ENCODE results near the gene MARS1.

The MARS1 gene

GRCh38 chr12:57454566-57455373, 33.1 kb upstream of the MARS1 start, which contains the start of gene INHBE (continued):
- TF ChIP-seq ZNF768 (tag by site-specific recombination; IDR thresholded peaks at IDR 0.05) (no peak), YY1 (tag by site-specific recombination; IDR thresholded peaks at IDR 0.05) (no peak), PRDM1 (tag by site-specific recombination; IDR thresholded peaks at IDR 0.05) (no peak), ZNF10 (tag by site-specific recombination; IDR thresholded peaks at IDR 0.05) (no peak), ZNF488 (tag by site-specific recombination; IDR thresholded peaks at IDR 0.05) (no peak; the same call in 1 of the 2 replicates), ZBTB7A (tag by site-specific recombination; IDR thresholded peaks at IDR 0.05; ENCODE audit: low read depth) (no peak), ZNF544 (tag by site-specific recombination; IDR thresholded peaks at IDR 0.05) (no peak), ZNF133 (tag by site-specific recombination; IDR thresholded peaks at IDR 0.05) (no peak), ZNF530 (tag by site-specific recombination; IDR thresholded peaks at IDR 0.05; ENCODE audit: low read depth) (no peak), KLF9 (tag by site-specific recombination; IDR thresholded peaks at IDR 0.05; ENCODE audit: low read depth) (peak; percentile 29; the same call in 1 of the 2 replicates), ZBTB17 (tag by site-specific recombination; IDR thresholded peaks at IDR 0.05) (peak; percentile 68), KLF16 (tag by site-specific recombination; IDR thresholded peaks at IDR 0.05) (peak; percentile 61; the same call in 1 of the 2 replicates), ZNF121 (tag by site-specific recombination; IDR thresholded peaks at IDR 0.05) (no peak), HOXC10 (CRISPR knock-in tag; IDR thresholded peaks at IDR 0.05) (no peak), HOXA7 (CRISPR knock-in tag; IDR thresholded peaks at IDR 0.05; ENCODE audit: borderline replicate concordance) (no peak), ZNF670 (tag by site-specific recombination; IDR thresholded peaks at IDR 0.05; ENCODE audit: low read depth) (no peak), ZNF23 (tag by site-specific recombination; IDR thresholded peaks at IDR 0.05; ENCODE audit: borderline replicate concordance) (no peak), ZNF146 (tag by site-specific recombination; IDR thresholded peaks at IDR 0.05) (no peak), ZNF354C (tag by site-specific recombination; IDR thresholded peaks at IDR 0.05; ENCODE audit: borderline replicate concordance, low read depth) (no peak), ZNF292 (tag by site-specific recombination; IDR thresholded peaks at IDR 0.05; ENCODE audit: borderline replicate concordance, low read depth) (no peak), ZEB2 (tag by site-specific recombination; IDR thresholded peaks at IDR 0.05) (peak; percentile 89), ZNF426 (tag by site-specific recombination; IDR thresholded peaks at IDR 0.05) (no peak), ZNF692 (tag by site-specific recombination; IDR thresholded peaks at IDR 0.05) (peak; percentile 75), ZNF302 (tag by site-specific recombination; IDR thresholded peaks at IDR 0.05; ENCODE audit: low read depth) (no peak), ZNF449 (tag by site-specific recombination; IDR thresholded peaks at IDR 0.05) (no peak; the same call in 1 of the 2 replicates), ZNF501 (tag by site-specific recombination; IDR thresholded peaks at IDR 0.05) (no peak), ZNF169 (tag by site-specific recombination; IDR thresholded peaks at IDR 0.05) (no peak)
- TF ChIP-seq, protein P1, sequence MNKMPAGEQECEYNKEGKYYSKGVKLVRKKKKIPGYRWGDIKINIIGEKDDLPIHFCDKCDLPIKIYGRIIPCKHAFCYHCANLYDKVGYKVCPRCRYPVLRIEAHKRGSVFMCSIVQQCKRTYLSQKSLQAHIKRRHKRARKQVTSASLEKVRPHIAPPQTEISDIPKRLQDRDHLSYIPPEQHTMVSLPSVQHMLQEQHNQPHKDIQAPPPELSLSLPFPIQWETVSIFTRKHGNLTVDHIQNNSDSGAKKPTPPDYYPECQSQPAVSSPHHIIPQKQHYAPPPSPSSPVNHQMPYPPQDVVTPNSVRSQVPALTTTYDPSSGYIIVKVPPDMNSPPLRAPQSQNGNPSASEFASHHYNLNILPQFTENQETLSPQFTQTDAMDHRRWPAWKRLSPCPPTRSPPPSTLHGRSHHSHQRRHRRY (tag by site-specific recombination; IDR thresholded peaks at IDR 0.05), result no peak; the same call in 1 of the 2 replicates
- TF ChIP-seq, protein P2, sequence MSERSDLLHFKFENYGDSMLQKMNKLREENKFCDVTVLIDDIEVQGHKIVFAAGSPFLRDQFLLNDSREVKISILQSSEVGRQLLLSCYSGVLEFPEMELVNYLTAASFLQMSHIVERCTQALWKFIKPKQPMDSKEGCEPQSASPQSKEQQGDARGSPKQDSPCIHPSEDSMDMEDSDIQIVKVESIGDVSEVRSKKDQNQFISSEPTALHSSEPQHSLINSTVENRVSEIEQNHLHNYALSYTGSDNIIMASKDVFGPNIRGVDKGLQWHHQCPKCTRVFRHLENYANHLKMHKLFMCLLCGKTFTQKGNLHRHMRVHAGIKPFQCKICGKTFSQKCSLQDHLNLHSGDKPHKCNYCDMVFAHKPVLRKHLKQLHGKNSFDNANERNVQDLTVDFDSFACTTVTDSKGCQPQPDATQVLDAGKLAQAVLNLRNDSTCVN (tag by site-specific recombination; optimal IDR thresholded peaks at IDR 0.05), result no peak
- TF ChIP-seq, protein P3, sequence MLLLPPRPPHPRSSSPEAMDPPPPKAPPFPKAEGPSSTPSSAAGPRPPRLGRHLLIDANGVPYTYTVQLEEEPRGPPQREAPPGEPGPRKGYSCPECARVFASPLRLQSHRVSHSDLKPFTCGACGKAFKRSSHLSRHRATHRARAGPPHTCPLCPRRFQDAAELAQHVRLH (tag by site-specific recombination; IDR thresholded peaks at IDR 0.05), result no peak
- TF ChIP-seq, protein P4, sequence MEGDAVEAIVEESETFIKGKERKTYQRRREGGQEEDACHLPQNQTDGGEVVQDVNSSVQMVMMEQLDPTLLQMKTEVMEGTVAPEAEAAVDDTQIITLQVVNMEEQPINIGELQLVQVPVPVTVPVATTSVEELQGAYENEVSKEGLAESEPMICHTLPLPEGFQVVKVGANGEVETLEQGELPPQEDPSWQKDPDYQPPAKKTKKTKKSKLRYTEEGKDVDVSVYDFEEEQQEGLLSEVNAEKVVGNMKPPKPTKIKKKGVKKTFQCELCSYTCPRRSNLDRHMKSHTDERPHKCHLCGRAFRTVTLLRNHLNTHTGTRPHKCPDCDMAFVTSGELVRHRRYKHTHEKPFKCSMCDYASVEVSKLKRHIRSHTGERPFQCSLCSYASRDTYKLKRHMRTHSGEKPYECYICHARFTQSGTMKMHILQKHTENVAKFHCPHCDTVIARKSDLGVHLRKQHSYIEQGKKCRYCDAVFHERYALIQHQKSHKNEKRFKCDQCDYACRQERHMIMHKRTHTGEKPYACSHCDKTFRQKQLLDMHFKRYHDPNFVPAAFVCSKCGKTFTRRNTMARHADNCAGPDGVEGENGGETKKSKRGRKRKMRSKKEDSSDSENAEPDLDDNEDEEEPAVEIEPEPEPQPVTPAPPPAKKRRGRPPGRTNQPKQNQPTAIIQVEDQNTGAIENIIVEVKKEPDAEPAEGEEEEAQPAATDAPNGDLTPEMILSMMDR (tag by site-specific recombination; IDR thresholded peaks at IDR 0.05), result no peak
